HUES48 (cell line): Measurements from ENCODE around the gene DBX2.
"Not testable (repeated sequence)": the region's sequence is repeated elsewhere in the genome, so short reads cannot be mapped to it uniquely, and the experiment has no call there.

Experiments used
- H3K27ac ChIP-seq: one replicate; pipeline ENCODE4 v1.7.0; 2013; ENCODE audit warnings: low read depth, low read length, inconsistent platforms
- H3K27me3 ChIP-seq: 2 replicates; pipeline ENCODE4 v1.6.1; 2013; ENCODE audit warnings: mild to moderate bottlenecking, low read length; ENCODE audit not compliant: control insufficient read depth, insufficient read depth
- H3K36me3 ChIP-seq: 2 replicates; pipeline ENCODE4 v1.6.1; 2013; ENCODE audit warnings: low read length; ENCODE audit not compliant: control insufficient read depth, insufficient read depth
- H3K4me1 ChIP-seq: 2 replicates; pipeline ENCODE4 v1.6.1; 2013; ENCODE audit warnings: mild to moderate bottlenecking, low read length; ENCODE audit not compliant: control insufficient read depth, insufficient read depth
- H3K4me3 ChIP-seq: 2 replicates; pipeline ENCODE4 v1.5.1; 2013; ENCODE audit warnings: mild to moderate bottlenecking, low read depth, low read length
- H3K9ac ChIP-seq: 2 replicates; pipeline ENCODE4 v1.6.1; 2013; ENCODE audit warnings: mild to moderate bottlenecking, low read depth, low read length, moderate library complexity
- H3K9me3 ChIP-seq: 2 replicates; pipeline ENCODE4 v1.6.1; 2013; ENCODE audit warnings: low read length; ENCODE audit not compliant: control insufficient read depth, insufficient read depth

Gene DBX2

GRCh38 chr12:45010059-45010458, 40.8 kb downstream of the DBX2 start:
- no peak overlapping the region for H3K27ac ChIP-seq
- no peaks in the 10 kb centered on the region for H3K9me3 ChIP-seq
- no peaks in the 10 kb centered on the region for H3K27me3 ChIP-seq
- no peaks in the 10 kb centered on the region for H3K4me1 ChIP-seq
- H3K36me3 ChIP-seq, result no peaks in the 10 kb centered on the region
- H3K9ac ChIP-seq, result no peak overlapping the region
- no peak overlapping the region for H3K4me3 ChIP-seq

- H3K4me3 ChIP-seq, result no peak overlapping the region
- H3K9me3 ChIP-seq, result no peaks in the 10 kb centered on the region
- H3K4me1 ChIP-seq, result no peaks in the 10 kb centered on the region
- no peaks in the 10 kb centered on the region for H3K27me3 ChIP-seq
- H3K36me3 ChIP-seq, result no peaks in the 10 kb centered on the region
- no peak overlapping the region for H3K27ac ChIP-seq
- H3K9ac ChIP-seq, result no peak overlapping the region
Measured at GRCh38 chr12:45008211-45008610, 42.7 kb downstream of the DBX2 start.

- H3K27me3 ChIP-seq, result no peaks in the 10 kb centered on the region
- no peak overlapping the region for H3K9ac ChIP-seq
- no peak overlapping the region for H3K27ac ChIP-seq
- H3K36me3 ChIP-seq, result no peaks in the 10 kb centered on the region
- H3K4me1 ChIP-seq, result no peaks in the 10 kb centered on the region
- H3K4me3 ChIP-seq, result no peak overlapping the region
- H3K9me3 ChIP-seq, result no peaks in the 10 kb centered on the region
Measured at GRCh38 chr12:44999355-44999754, 51.5 kb downstream of the DBX2 start.

GRCh38 chr12:44993161-44993560, 57.7 kb downstream of the DBX2 start:
- Histone ChIP-seq H3K9me3 (no peaks in the 10 kb centered on the region), H3K36me3 (no peaks in the 10 kb centered on the region), H3K27ac (no peak overlapping the region), H3K4me3 (no peak overlapping the region), H3K4me1 (no peaks in the 10 kb centered on the region), H3K9ac (no peak overlapping the region), H3K27me3 (no peaks in the 10 kb centered on the region)

GRCh38 chr12:44984863-44985262, 66.0 kb downstream of the DBX2 start:
- H3K4me3 ChIP-seq, H3K36me3 ChIP-seq, H3K9ac ChIP-seq, H3K4me1 ChIP-seq, H3K27me3 ChIP-seq, H3K9me3 ChIP-seq, H3K27ac ChIP-seq: not testable (repeated sequence)

- no peak overlapping the region for H3K9ac ChIP-seq
- no peak overlapping the region for H3K4me3 ChIP-seq
- no peaks in the 10 kb centered on the region for H3K36me3 ChIP-seq
- H3K27me3 ChIP-seq, result no peaks in the 10 kb centered on the region
- no peaks in the 10 kb centered on the region for H3K4me1 ChIP-seq
- no peaks in the 10 kb centered on the region for H3K9me3 ChIP-seq
- H3K27ac ChIP-seq, result no peak overlapping the region
Measured at GRCh38 chr12:44979918-44980317, 71.0 kb downstream of the DBX2 start.

- Histone ChIP-seq H3K36me3 (no peaks in the 10 kb centered on the region), H3K4me1 (no peaks in the 10 kb centered on the region), H3K4me3 (no peak overlapping the region), H3K27me3 (no peaks in the 10 kb centered on the region), H3K9me3 (no peaks in the 10 kb centered on the region), H3K9ac (no peak overlapping the region), H3K27ac (no peak overlapping the region)
Measured at GRCh38 chr12:44976246-44976645, 74.7 kb downstream of the DBX2 start.

- H3K9me3 ChIP-seq, result no peaks in the 10 kb centered on the region
- H3K27me3 ChIP-seq, result no peaks in the 10 kb centered on the region
- H3K4me3 ChIP-seq, result no peak overlapping the region
- H3K36me3 ChIP-seq, result no peaks in the 10 kb centered on the region
- H3K27ac ChIP-seq, result no peak overlapping the region
- no peaks in the 10 kb centered on the region for H3K4me1 ChIP-seq
- no peak overlapping the region for H3K9ac ChIP-seq
Measured at GRCh38 chr12:44972746-44973421, 78.0 kb downstream of the DBX2 start.

- Histone ChIP-seq H3K36me3 (no peaks in the 10 kb centered on the region), H3K9me3 (no peaks in the 10 kb centered on the region), H3K27me3 (no peaks in the 10 kb centered on the region), H3K4me3 (no peak overlapping the region), H3K27ac (no peak overlapping the region), H3K4me1 (no peaks in the 10 kb centered on the region), H3K9ac (no peak overlapping the region)
Measured at GRCh38 chr12:44968965-44969364, 81.9 kb downstream of the DBX2 start.
